SK-N-SH (cell line): ENCODE measurements around the gene CYFIP2.

Experiments
- SIN3A ChIP-seq: IDR thresholded peaks from 2 replicates; pipeline ENCODE4 v1.6.1; 2012; ENCODE audit warnings: low read depth, mild to moderate bottlenecking, low read length, moderate library complexity, borderline replicate concordance
- TF ChIP-seq, protein P1 (sequence below): IDR thresholded peaks from 2 replicates; pipeline ENCODE4 v1.4.0; 2012; ENCODE audit warnings: low read depth, borderline replicate concordance
- TF ChIP-seq, protein P2 (sequence below): fragments of 200-600 bp; sonication (generic); IDR thresholded peaks from 2 replicates; pipeline ENCODE4 v1.6.1; 2017; ENCODE audit warnings: antibody characterized with exemption, mild to moderate bottlenecking, moderate library complexity

DNA sequence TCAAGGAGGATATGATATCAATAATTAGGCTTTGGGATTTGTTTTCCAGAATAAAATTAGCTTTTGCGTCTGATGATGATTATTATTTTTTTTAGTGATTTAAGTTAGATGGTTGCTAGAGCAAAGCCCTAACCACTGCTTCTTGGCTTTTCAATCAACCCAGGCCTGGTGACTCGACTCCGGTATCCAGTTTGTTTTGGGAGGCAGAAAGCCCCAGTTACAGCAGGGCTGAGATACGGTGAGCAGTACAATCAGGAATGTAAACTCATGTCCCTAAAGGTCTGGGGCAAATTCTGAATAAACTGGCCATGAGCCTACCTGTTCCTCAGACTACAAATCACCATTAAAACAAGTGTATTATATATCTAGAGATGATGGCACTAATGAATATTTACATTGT is 24.4 kb upstream of the CYFIP2 start:
- TF ChIP-seq, protein P1, sequence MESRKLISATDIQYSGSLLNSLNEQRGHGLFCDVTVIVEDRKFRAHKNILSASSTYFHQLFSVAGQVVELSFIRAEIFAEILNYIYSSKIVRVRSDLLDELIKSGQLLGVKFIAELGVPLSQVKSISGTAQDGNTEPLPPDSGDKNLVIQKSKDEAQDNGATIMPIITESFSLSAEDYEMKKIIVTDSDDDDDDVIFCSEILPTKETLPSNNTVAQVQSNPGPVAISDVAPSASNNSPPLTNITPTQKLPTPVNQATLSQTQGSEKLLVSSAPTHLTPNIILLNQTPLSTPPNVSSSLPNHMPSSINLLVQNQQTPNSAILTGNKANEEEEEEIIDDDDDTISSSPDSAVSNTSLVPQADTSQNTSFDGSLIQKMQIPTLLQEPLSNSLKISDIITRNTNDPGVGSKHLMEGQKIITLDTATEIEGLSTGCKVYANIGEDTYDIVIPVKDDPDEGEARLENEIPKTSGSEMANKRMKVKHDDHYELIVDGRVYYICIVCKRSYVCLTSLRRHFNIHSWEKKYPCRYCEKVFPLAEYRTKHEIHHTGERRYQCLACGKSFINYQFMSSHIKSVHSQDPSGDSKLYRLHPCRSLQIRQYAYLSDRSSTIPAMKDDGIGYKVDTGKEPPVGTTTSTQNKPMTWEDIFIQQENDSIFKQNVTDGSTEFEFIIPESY = no peak
- no peak for TF ChIP-seq SIN3A
- TF ChIP-seq, protein P2, sequence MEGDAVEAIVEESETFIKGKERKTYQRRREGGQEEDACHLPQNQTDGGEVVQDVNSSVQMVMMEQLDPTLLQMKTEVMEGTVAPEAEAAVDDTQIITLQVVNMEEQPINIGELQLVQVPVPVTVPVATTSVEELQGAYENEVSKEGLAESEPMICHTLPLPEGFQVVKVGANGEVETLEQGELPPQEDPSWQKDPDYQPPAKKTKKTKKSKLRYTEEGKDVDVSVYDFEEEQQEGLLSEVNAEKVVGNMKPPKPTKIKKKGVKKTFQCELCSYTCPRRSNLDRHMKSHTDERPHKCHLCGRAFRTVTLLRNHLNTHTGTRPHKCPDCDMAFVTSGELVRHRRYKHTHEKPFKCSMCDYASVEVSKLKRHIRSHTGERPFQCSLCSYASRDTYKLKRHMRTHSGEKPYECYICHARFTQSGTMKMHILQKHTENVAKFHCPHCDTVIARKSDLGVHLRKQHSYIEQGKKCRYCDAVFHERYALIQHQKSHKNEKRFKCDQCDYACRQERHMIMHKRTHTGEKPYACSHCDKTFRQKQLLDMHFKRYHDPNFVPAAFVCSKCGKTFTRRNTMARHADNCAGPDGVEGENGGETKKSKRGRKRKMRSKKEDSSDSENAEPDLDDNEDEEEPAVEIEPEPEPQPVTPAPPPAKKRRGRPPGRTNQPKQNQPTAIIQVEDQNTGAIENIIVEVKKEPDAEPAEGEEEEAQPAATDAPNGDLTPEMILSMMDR = no peak
